ENCODE results near the gene TENM3.

DNA sequence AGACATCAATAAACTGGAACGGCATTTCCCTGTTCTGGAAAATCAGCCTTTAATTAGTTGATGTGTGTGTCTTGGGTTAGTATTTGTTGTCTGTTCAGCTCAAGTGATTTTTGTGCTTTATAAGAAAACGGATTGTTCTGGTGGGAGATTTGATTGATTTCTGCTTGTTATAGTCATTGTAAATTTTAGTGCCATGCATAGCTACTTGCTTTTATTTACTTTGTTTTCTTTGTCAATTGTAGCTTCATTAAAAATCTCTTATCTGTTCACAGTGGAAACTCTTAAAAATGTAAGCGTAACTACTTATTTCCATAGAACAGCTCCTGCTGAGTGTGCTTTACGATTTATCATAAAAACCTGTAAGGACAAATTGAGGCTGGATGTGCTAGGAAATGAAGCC, 253.2 kb downstream of the TENM3 start:
- TF ChIP-seq POLR2AphosphoS5 (IDR thresholded peaks at IDR 0.05; ENCODE audit: borderline replicate concordance, low read depth, low read length) (no peak), EZH2 (IDR thresholded peaks at IDR 0.05) (no peak)
